GM23338 (cell line): ENCODE results near the gene MAGI1. TPM values are rescaled to one million over a fixed set of nuclear protein-coding genes. Genes with fewer than 3 reads are reported as not detected.

Experiments used
- ATAC-seq: fragments of 200-7000 bp; cut with Tn5 transposase; 3 replicates; pipeline ENCODE4 v1.9.1; 2020
- DNase-seq: peaks from one replicate; pipeline ENCODE4 v3.0.0-alpha.2; 2015; ENCODE audit warnings: low spot score
- H2AFZ ChIP-seq: fragments of 200-600 bp; sonication (generic); 2 replicates; pipeline ENCODE4 v1.8.0; 2016; ENCODE audit warnings: antibody characterized with exemption, mild to moderate bottlenecking, moderate library complexity
- H3F3A ChIP-seq: fragments of 200-600 bp; sonication (generic); replicated peaks from 2 replicates; pipeline ENCODE4 v1.8.0; 2017; ENCODE audit warnings: antibody characterized with exemption, mixed run types, low read depth
- H3K27ac ChIP-seq: fragments of 200-600 bp; sonication (generic); 2 replicates; pipeline ENCODE4 v1.6.1; 2016; ENCODE audit warnings: low read depth
- H3K27me3 ChIP-seq: fragments of 200-600 bp; sonication (generic); 2 replicates; pipeline ENCODE4 v1.8.0; 2016; ENCODE audit warnings: mild to moderate bottlenecking, mixed run types, moderate library complexity; ENCODE audit not compliant: insufficient read depth
- H3K36me3 ChIP-seq: fragments of 200-600 bp; sonication (generic); 2 replicates; pipeline ENCODE4 v1.8.0; 2016; ENCODE audit warnings: mild to moderate bottlenecking; ENCODE audit not compliant: insufficient read depth
- H3K4me1 ChIP-seq: fragments of 200-600 bp; sonication (generic); 2 replicates; pipeline ENCODE4 v1.8.0; 2016; ENCODE audit warnings: mild to moderate bottlenecking, moderate library complexity; ENCODE audit not compliant: insufficient read depth
- H3K4me2 ChIP-seq: fragments of 200-600 bp; sonication (generic); 2 replicates; pipeline ENCODE4 v1.7.1; 2017; ENCODE audit warnings: mixed run types
- H3K4me3 ChIP-seq: fragments of 200-600 bp; sonication (generic); 2 replicates; pipeline ENCODE4 v1.6.1; 2016; ENCODE audit warnings: mixed run types
- H3K79me2 ChIP-seq: fragments of 200-600 bp; sonication (generic); replicated peaks from 2 replicates; pipeline ENCODE4 v1.8.0; 2017; ENCODE audit warnings: mild to moderate bottlenecking; ENCODE audit not compliant: insufficient read depth
- H3K9me2 ChIP-seq: fragments of 200-600 bp; sonication (generic); 2 replicates; pipeline ENCODE4 v1.8.0; 2017; ENCODE audit not compliant: insufficient read depth
- H4K20me1 ChIP-seq: fragments of 200-600 bp; sonication (generic); replicated peaks from 2 replicates; pipeline ENCODE4 v1.8.0; 2017; ENCODE audit warnings: mild to moderate bottlenecking; ENCODE audit not compliant: insufficient read depth
- H3K27ac Mint-ChIP-seq: 2 replicates; pipeline ENCODE4 v1.8.0; 2020; ENCODE audit warnings: inconsistent platforms, mild to moderate bottlenecking, moderate library complexity, mixed read lengths
- H3K27me3 Mint-ChIP-seq: 3 replicates; pipeline ENCODE4 v1.8.0; 2022; ENCODE audit warnings: low read depth, mild to moderate bottlenecking, moderate library complexity, mixed read lengths, inconsistent platforms; ENCODE audit not compliant: insufficient read depth, poor library complexity
- H3K36me3 Mint-ChIP-seq: 3 replicates; pipeline ENCODE4 v1.8.0; 2021; ENCODE audit warnings: low read depth, mild to moderate bottlenecking, inconsistent platforms, moderate library complexity, mixed read lengths
- H3K4me1 Mint-ChIP-seq: 3 replicates; pipeline ENCODE4 v1.8.0; 2020; ENCODE audit warnings: mild to moderate bottlenecking, inconsistent platforms, mixed read lengths
- H3K4me3 Mint-ChIP-seq: 3 replicates; pipeline ENCODE4 v1.8.0; 2021; ENCODE audit warnings: moderate library complexity, mild to moderate bottlenecking, inconsistent platforms, mixed read lengths
- H3K9me3 Mint-ChIP-seq: 3 replicates; pipeline ENCODE4 v1.8.0; 2020; ENCODE audit warnings: moderate library complexity, mild to moderate bottlenecking, inconsistent platforms, mixed read lengths
- CTCF ChIP-seq, 2 experiments: fragments of 200-600 bp in 1 of 2; sonication (generic) in 1 of 2; conservative IDR thresholded peaks; 2 replicates each; pipeline versions ENCODE4 v1.5.1 to v1.6.1; 2016 to 2017; ENCODE audit warnings: antibody characterized with exemption in 2 of 2, low read depth in 2 of 2, mild to moderate bottlenecking in 2 of 2, moderate library complexity in 1 of 2
- EZH2 ChIP-seq: fragments of 200-600 bp; sonication (generic); IDR thresholded peaks from one replicate; pipeline ENCODE4 v1.8.0; 2017; ENCODE audit warnings: antibody characterized with exemption, mild to moderate bottlenecking, low read depth; ENCODE audit not compliant: unreplicated experiment
- EZH2phosphoT487 ChIP-seq: fragments of 200-600 bp; sonication (generic); IDR thresholded peaks from one replicate; pipeline ENCODE4 v1.8.1; 2018; ENCODE audit warnings: antibody characterized with exemption; ENCODE audit not compliant: unreplicated experiment
- POLR2AphosphoS5 ChIP-seq: IDR thresholded peaks from 2 replicates; pipeline ENCODE4 v1.6.1; 2016; ENCODE audit warnings: antibody characterized with exemption, low read depth
- STAT1 ChIP-seq: IDR thresholded peaks from one replicate; pipeline ENCODE4 v1.6.1; 2016; ENCODE audit warnings: antibody characterized with exemption; ENCODE audit not compliant: unreplicated experiment
- polyA plus RNA-seq: library from polyadenylated mRNA; unstranded; fragments of >200 nt; fragmentation: Nextera tagmentation; extraction: Ambion mirVana; gene quantifications from 2 replicates; pipeline ENCODE4 v1.2.1, GENCODE V29; 2016
- total RNA-seq: library from RNA; depleted of rRNA; stranded (reverse); fragments of >200 nt; shearing (Covaris generic); gene quantifications from 2 replicates; pipeline ENCODE4 v1.2.3, GENCODE V29; 2014

MAGI1 gene
- total and polyA plus RNA-seq, 2 experiments from 2014 or later = 27.4 to 71.2 TPM

- TF ChIP-seq POLR2AphosphoS5 = no peak
These were observed 271.2 kb downstream of the MAGI1 start (continued) for GRCh38 chr3:65767551-65767950.

GRCh38 chr3:65762235-65762580, 276.5 kb downstream of the MAGI1 start:
- H3K9me2 ChIP-seq = no peaks in the 10 kb centered on the region
- no peaks in the 10 kb centered on the region for H3K36me3 ChIP-seq
- no peaks in the 10 kb centered on the region for H4K20me1 ChIP-seq
- no peak overlapping the region for H2AFZ ChIP-seq
- Mint-ChIP-seq H3K4me1 (peaks cover 47% of the 10 kb centered on the region), H3K4me3 (peak overlapping the region; percentile 51), H3K27ac (no peak overlapping the region; the same call in 1 of the 2 replicates), H3K9me3 (no peaks in the 10 kb centered on the region), H3K27me3 (peaks cover 7% of the 10 kb centered on the region), H3K36me3 (no peaks in the 10 kb centered on the region)
- peak overlapping the region; percentile 28 for H3K4me3 ChIP-seq
- H3K27ac ChIP-seq = peak overlapping the region; percentile 64; the same call in 1 of the 2 replicates
- no peak for TF ChIP-seq CTCF (conservative IDR thresholded peaks at IDR 0.05; ENCODE audit: low read depth in 2 of 2)
- H3K79me2 ChIP-seq = peaks cover 9% of the 10 kb centered on the region; the same call in 1 of the 2 replicates
- H3K4me2 ChIP-seq = peak overlapping the region; percentile 54
- no peaks in the 10 kb centered on the region for H3F3A ChIP-seq
- ATAC-seq (peak; percentile 59), DNase-seq (peak; percentile 40)
- H3K27me3 ChIP-seq = no peaks in the 10 kb centered on the region
- H3K4me1 ChIP-seq = peaks cover 42% of the 10 kb centered on the region

- Mint-ChIP-seq H3K9me3 (no peaks in the 10 kb centered on the region), H3K27ac (peak overlapping the region; percentile 61; the same call in 1 of the 2 replicates), H3K4me1 (peaks cover 47% of the 10 kb centered on the region), H3K36me3 (no peaks in the 10 kb centered on the region), H3K4me3 (peak overlapping the region; percentile 51; the same call in 2 of the 3 replicates), H3K27me3 (peaks cover 7% of the 10 kb centered on the region)
- H4K20me1 ChIP-seq = no peaks in the 10 kb centered on the region
- peak; percentile 24 for DNase-seq
- H3K4me3 ChIP-seq = peak overlapping the region; percentile 28
- H3F3A ChIP-seq = no peaks in the 10 kb centered on the region
- peak; percentile 74 for ATAC-seq
- H3K9me2 ChIP-seq = no peaks in the 10 kb centered on the region
- no peaks in the 10 kb centered on the region for H3K27me3 ChIP-seq
- H3K4me1 ChIP-seq = peaks cover 42% of the 10 kb centered on the region
- no peaks in the 10 kb centered on the region for H3K36me3 ChIP-seq
- TF ChIP-seq EZH2phosphoT487 (no peak), STAT1 (no peak), EZH2 (no peak)
- peak overlapping the region; percentile 64 for H3K27ac ChIP-seq
- peaks cover 10% of the 10 kb centered on the region; the same call in 1 of the 2 replicates for H3K79me2 ChIP-seq
- no peak overlapping the region for H2AFZ ChIP-seq
- H3K4me2 ChIP-seq = peak overlapping the region; percentile 54
These were observed 277.1 kb downstream of the MAGI1 start for GRCh38 chr3:65761446-65762234.
